GM23248 (cell line): ENCODE data around the gene PEX3.

ENCODE experiments used
- EZH2 ChIP-seq: fragments of 200-600 bp; sonication (generic); IDR thresholded peaks from 2 replicates; pipeline ENCODE4 v1.6.1; 2018; ENCODE audit warnings: antibody characterized with exemption, mild to moderate bottlenecking; ENCODE audit not compliant: insufficient read depth, poor library complexity, severe bottlenecking
- EZH2phosphoT487 ChIP-seq: fragments of 200-600 bp; sonication (generic); IDR thresholded peaks from 2 replicates; pipeline ENCODE4 v1.6.1; 2018; ENCODE audit warnings: antibody characterized with exemption, moderate library complexity, mild to moderate bottlenecking, low read depth; ENCODE audit not compliant: insufficient read depth

DNA sequence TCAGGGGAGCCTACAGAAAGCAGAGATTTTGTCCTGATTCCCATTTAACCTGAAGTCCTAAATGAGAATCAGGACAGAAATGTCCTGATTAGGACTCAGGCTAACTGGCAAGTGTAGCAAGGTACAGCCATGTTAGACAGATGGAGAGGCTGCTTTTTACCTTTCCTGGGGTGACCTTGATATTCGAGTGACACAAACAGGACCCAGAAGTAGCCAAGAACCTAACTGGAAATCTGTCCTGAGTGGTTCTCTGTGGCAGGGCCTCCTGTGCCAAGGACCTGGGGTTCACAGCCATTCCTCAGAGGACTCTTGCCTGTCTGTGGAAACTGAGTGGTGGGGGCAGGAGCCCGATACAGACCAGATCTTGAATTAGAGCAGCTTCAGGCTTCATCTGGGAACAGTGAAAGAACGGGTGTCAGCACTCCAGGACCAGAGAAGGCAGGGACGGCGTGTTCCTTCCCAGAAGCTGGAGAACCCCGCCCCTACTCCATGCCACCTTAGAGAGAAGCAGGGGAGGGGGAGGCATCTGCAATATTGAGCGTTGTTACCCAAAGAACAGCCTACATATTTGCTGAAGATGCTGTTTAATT lies 65.3 kb downstream of the PEX3 start:
- TF ChIP-seq EZH2 (no peak), EZH2phosphoT487 (no peak)
